ENCODE data around the gene RAB42. TPM values are rescaled to one million over a fixed set of nuclear protein-coding genes. Genes with fewer than 3 reads are reported as not detected.

RAB42 gene, protein sequence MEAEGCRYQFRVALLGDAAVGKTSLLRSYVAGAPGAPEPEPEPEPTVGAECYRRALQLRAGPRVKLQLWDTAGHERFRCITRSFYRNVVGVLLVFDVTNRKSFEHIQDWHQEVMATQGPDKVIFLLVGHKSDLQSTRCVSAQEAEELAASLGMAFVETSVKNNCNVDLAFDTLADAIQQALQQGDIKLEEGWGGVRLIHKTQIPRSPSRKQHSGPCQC
- 3.4 and 13.5 TPM in 2 replicates for total RNA-seq

GRCh38 chr1:28591708-28592320 is at the start of gene RAB42:
TSS of gene RAB42 (plus strand) at chr1:28592265. CDS start at chr1:28592512, 247 bp downstream.

GRCh38 chr1:28552758-28553663 is 39.1 kb upstream of the RAB42 start, which contains the start of gene TRNAU1AP:
TSS of gene TRNAU1AP (plus strand) at chr1:28553085. CDS start at chr1:28553111, 26 bp downstream.

GRCh38 chr1:28642847-28643635 is 51.0 kb downstream of the RAB42 start, which contains the start of gene TAF12:
TSS of gene TAF12 (minus strand) at chr1:28643067. CDS start at chr1:28622081, 20,986 bp downstream.

Other genes with a start within 250 kb of the RAB42 start
- 8.4 and 8.5 TPM in 2 replicates for gene PHACTR4, start 222.5 kb upstream of the RAB42 start, total RNA-seq
- gene RCC1, start 86.2 kb upstream of the RAB42 start, total RNA-seq = 57.4 and 65.9 TPM in 2 replicates
- gene TRNAU1AP, start 39.2 kb upstream of the RAB42 start, total RNA-seq = 32.6 and 45.3 TPM in 2 replicates
- 29.4 and 34.3 TPM in 2 replicates for gene TAF12, start 50.8 kb downstream of the RAB42 start, total RNA-seq
- gene RNU11, start 56.3 kb downstream of the RAB42 start, total RNA-seq = not detected in 2 replicates
- 6.4 and 8.1 TPM in 2 replicates for gene GMEB1, start 76.5 kb downstream of the RAB42 start, total RNA-seq
- 39.2 and 40.4 TPM in 2 replicates for gene YTHDF2, start 144.7 kb downstream of the RAB42 start, total RNA-seq
- gene OPRD1, start 219.9 kb downstream of the RAB42 start, total RNA-seq = not detected in 2 replicates

Measured in myometrial cell (primary cell).